ENCODE measurements around the gene ZFP30. TPM values are rescaled to one million over a fixed set of nuclear protein-coding genes. Genes with fewer than 3 reads are reported as not detected.
A peak's percentile ranks its signal among the peaks of the same experiment; 100 is the strongest.
"Not testable (repeated sequence)": the region's sequence is repeated elsewhere in the genome, so short reads cannot be mapped to it uniquely, and the experiment has no call there.

ZFP30 gene
- total RNA-seq, 4 donors from 2014 or later: 9.6 to 17.4 (median 14.9) TPM

GRCh38 chr19:37692956-37693620 is 37.8 kb upstream of the ZFP30 start:
- peaks cover 0 to 24% of the 10 kb centered on the region in 2 donors for H3K36me3 ChIP-seq
- no peak for TF ChIP-seq POLR2A (IDR thresholded peaks at IDR 0.05)
- TF ChIP-seq, protein P1, sequence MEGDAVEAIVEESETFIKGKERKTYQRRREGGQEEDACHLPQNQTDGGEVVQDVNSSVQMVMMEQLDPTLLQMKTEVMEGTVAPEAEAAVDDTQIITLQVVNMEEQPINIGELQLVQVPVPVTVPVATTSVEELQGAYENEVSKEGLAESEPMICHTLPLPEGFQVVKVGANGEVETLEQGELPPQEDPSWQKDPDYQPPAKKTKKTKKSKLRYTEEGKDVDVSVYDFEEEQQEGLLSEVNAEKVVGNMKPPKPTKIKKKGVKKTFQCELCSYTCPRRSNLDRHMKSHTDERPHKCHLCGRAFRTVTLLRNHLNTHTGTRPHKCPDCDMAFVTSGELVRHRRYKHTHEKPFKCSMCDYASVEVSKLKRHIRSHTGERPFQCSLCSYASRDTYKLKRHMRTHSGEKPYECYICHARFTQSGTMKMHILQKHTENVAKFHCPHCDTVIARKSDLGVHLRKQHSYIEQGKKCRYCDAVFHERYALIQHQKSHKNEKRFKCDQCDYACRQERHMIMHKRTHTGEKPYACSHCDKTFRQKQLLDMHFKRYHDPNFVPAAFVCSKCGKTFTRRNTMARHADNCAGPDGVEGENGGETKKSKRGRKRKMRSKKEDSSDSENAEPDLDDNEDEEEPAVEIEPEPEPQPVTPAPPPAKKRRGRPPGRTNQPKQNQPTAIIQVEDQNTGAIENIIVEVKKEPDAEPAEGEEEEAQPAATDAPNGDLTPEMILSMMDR (IDR thresholded peaks at IDR 0.05): no peak
- TF ChIP-seq POLR2AphosphoS5 (IDR thresholded peaks at IDR 0.05): no peak
- TF ChIP-seq EP300 (IDR thresholded peaks at IDR 0.05): no peak
- peaks cover 0 to 23% (median 0%) of the 10 kb centered on the region in 3 donors for H3K4me1 ChIP-seq
- no peak for ATAC-seq
- no peaks in the 10 kb centered on the region for H3K27me3 ChIP-seq
- peak overlapping the region in 2 of 4 donors; percentile 88 to 89 for H3K27ac ChIP-seq
- H3K4me3 ChIP-seq: peak overlapping the region in 1 of 2 donors; percentile 70
- WGBS, 2 donors (ENCODE audit: low coverage in 1 of 2): 19 to 59% methylated on average over 6 to 7 of the region's 11 CpGs
- H3K9me3 ChIP-seq: peaks cover 0 to 4% (median 0%) of the 10 kb centered on the region in 3 donors

DNA sequence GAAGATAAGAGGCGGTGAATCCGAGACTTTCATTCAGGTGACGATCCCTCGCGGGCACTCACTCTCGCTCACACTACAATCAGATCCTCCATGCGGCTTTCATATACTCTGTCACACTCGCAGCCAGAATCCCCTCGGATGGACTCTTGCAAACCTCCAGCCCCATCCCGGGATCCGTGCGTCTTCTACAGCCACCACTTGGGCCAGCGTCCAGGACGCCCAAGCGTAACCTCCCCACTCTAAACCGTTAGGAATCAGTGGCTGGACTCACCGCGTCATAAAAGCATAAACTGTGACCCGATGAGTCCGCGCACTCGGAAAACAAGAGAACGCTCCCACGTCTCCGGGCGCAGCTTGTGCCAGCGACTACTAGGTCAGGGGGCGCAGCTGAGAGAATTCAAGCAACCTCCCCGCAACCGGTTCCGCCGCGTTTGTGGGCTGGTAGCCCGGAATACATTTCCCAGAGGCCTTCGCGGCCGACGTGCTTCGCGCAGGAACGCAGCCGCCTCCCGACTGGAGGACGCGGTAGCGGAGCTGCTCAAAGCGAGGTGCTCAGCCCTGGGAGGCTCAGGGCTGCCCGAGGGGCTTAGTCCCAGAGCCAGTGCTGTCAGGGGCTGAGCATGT is 36.7 kb upstream of the ZFP30 start:
- no peak for TF ChIP-seq EP300 (IDR thresholded peaks at IDR 0.05)
- peak; percentile 70 for TF ChIP-seq POLR2AphosphoS5 (IDR thresholded peaks at IDR 0.05)
- TF ChIP-seq, protein P1 (IDR thresholded peaks at IDR 0.05): peak in 1 of 4 experiments; percentile 51
- peak; percentile 45 to 49 for TF ChIP-seq POLR2A (IDR thresholded peaks at IDR 0.05)
- H3K9me3 ChIP-seq: peaks cover 0 to 4% (median 0%) of the 10 kb centered on the region in 3 donors
- H3K27ac ChIP-seq: peak overlapping the region; percentile 50 to 89 (median 88)
- peak overlapping the region; percentile 53 to 70 for H3K4me3 ChIP-seq
- ATAC-seq: peak; percentile 90
- H3K36me3 ChIP-seq: peaks cover 0 to 16% of the 10 kb centered on the region in 2 donors
- WGBS, 2 donors (ENCODE audit: low coverage in 1 of 2): 0 to 1% methylated on average over 5 to 12 of the region's 48 CpGs
- no peaks in the 10 kb centered on the region for H3K27me3 ChIP-seq
- peaks cover 0 to 23% (median 0%) of the 10 kb centered on the region in 3 donors for H3K4me1 ChIP-seq

DNA sequence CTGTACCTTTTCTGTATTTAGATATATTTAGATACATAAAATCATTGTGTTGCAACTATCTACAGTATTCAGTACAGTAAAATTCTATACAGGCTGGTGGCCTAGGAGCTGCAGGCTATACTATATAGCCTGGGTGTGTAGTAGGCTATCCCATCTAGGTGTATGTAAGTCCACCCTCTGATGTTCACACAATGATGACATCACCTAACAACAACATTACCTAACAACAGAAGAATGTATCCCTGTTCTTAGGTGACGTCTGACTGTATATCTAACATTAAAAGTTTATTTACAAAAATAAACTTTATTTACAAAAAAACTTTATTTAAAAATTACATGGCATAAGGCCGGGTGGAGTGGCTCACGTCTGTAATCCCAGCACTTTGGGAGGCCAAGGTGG is 28.3 kb upstream of the ZFP30 start:
- peaks cover 0 to 74% of the 10 kb centered on the region in 2 donors for H3K36me3 ChIP-seq
- TF ChIP-seq EP300 (IDR thresholded peaks at IDR 0.05): no peak
- TF ChIP-seq, protein P1 (IDR thresholded peaks at IDR 0.05): no peak
- TF ChIP-seq POLR2A (IDR thresholded peaks at IDR 0.05): no peak
- no peak for TF ChIP-seq POLR2AphosphoS5 (IDR thresholded peaks at IDR 0.05)
- H3K4me1 ChIP-seq: no peaks in the 10 kb centered on the region
- no peak for ATAC-seq
- no peaks in the 10 kb centered on the region for H3K27me3 ChIP-seq
- no peak overlapping the region for H3K4me3 ChIP-seq
- H3K27ac ChIP-seq: no peak overlapping the region
- 86 to 100% methylated on average over 2 to 3 of the region's 3 CpGs for WGBS, 2 donors (ENCODE audit: low coverage in 1 of 2)
- H3K9me3 ChIP-seq: peaks cover 0 to 33% (median 0%) of the 10 kb centered on the region in 3 donors

DNA sequence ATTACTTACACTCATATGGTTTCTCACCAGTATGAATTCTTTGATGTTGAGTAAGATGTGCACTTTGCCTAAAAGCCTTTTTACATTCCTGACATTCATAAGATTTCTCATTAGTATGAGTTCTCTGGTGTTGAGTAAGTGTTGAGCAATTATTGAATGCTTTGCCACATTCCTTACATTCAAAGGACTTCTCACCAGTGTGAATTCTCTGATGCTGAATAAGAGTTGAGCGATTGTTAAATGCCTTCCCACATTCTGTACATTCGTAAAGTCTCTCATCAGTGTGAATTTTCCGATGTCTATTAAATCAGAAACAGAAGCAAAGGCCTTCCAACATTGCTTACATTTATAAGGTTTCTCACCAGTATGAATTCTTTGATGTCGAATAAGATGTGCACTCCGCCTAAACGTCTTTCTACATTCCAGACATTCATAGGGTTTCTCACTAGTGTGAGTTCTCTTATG is 14.2 kb upstream of the ZFP30 start:
- H3K9me3 ChIP-seq: peaks cover 6 to 100% (median 11%) of the 10 kb centered on the region in 3 donors
- H3K4me1 ChIP-seq: no peaks in the 10 kb centered on the region
- H3K27me3 ChIP-seq: no peaks in the 10 kb centered on the region
- peaks cover 0 to 19% of the 10 kb centered on the region in 2 donors for H3K36me3 ChIP-seq
- ATAC-seq: no peak
- H3K4me3 ChIP-seq: no peak overlapping the region
- no peak for TF ChIP-seq POLR2A (IDR thresholded peaks at IDR 0.05)
- no peak for TF ChIP-seq POLR2AphosphoS5 (IDR thresholded peaks at IDR 0.05)
- no peak for TF ChIP-seq EP300 (IDR thresholded peaks at IDR 0.05)
- TF ChIP-seq, protein P1 (IDR thresholded peaks at IDR 0.05): no peak
- H3K27ac ChIP-seq: no peak overlapping the region
- 93 to 95% methylated on average over 6 of the region's 6 CpGs for WGBS, 2 donors (ENCODE audit: low coverage in 1 of 2)

- 92 to 93% methylated on average over 3 to 8 of the region's 8 CpGs for WGBS, 2 donors (ENCODE audit: low coverage in 1 of 2)
- not testable (repeated sequence) for H3K9me3 ChIP-seq, ATAC-seq, H3K27me3 ChIP-seq, H3K36me3 ChIP-seq, H3K4me3 ChIP-seq, H3K27ac ChIP-seq
- peaks cover 0 to 37% (median 11%) of the 10 kb centered on the region in 3 donors for H3K4me1 ChIP-seq
These were observed 1.9 kb upstream of the ZFP30 start for GRCh38 chr19:37657157-37657556.
